HG02759 (cell line): ENCODE results near the gene HP1BP3.
"Not testable (repeated sequence)": the region's sequence is repeated elsewhere in the genome, so short reads cannot be mapped to it uniquely, and the experiment has no call there.

Source experiments
- ATAC-seq: cut with Tn5 transposase; IDR thresholded peaks from one replicate; pipeline ENCODE4 v1.9.1; 2021; ENCODE audit warnings: mild to moderate bottlenecking, moderate library complexity; ENCODE audit not compliant: unreplicated experiment

The HP1BP3 gene

GRCh38 chr1:20787029-20787839 lies at the start of gene HP1BP3:
Gene HP1BP3, minus strand, starts transcription at chr1:20787307. Its CDS starts 6,867 bp downstream, at chr1:20780440.
- ATAC-seq: peak; percentile 60

- ATAC-seq: no peak
These were observed 49.1 kb upstream of the HP1BP3 start for GRCh38 chr1:20836230-20836629.

- no peak for ATAC-seq
These were observed 47.7 kb upstream of the HP1BP3 start for GRCh38 chr1:20834780-20835179.

- ATAC-seq: no peak
These were observed 47.1 kb upstream of the HP1BP3 start for GRCh38 chr1:20834192-20834591.

GRCh38 chr1:20830378-20830777 lies 43.3 kb upstream of the HP1BP3 start:
- ATAC-seq: no peak

- no peak for ATAC-seq
These were observed 42.8 kb upstream of the HP1BP3 start for GRCh38 chr1:20829946-20830345.

GRCh38 chr1:20829531-20829930 lies 42.4 kb upstream of the HP1BP3 start:
- no peak for ATAC-seq

GRCh38 chr1:20823845-20824244 lies 36.7 kb upstream of the HP1BP3 start:
- ATAC-seq: no peak

GRCh38 chr1:20821466-20821865 lies 34.4 kb upstream of the HP1BP3 start:
- no peak for ATAC-seq

GRCh38 chr1:20819818-20820217 lies 32.7 kb upstream of the HP1BP3 start:
- ATAC-seq: no peak

- no peak for ATAC-seq
These were observed 27.4 kb upstream of the HP1BP3 start for GRCh38 chr1:20814534-20814871.

- no peak for ATAC-seq
These were observed 24.8 kb upstream of the HP1BP3 start for GRCh38 chr1:20811916-20812315.

- no peak for ATAC-seq
These were observed 6.1 kb upstream of the HP1BP3 start for GRCh38 chr1:20793236-20793635.

- ATAC-seq: no peak
These were observed 5.1 kb upstream of the HP1BP3 start for GRCh38 chr1:20792196-20792595.

- ATAC-seq: no peak
These were observed 3.7 kb upstream of the HP1BP3 start for GRCh38 chr1:20790785-20791184.

GRCh38 chr1:20789598-20789997 lies 2.5 kb upstream of the HP1BP3 start:
- not testable (repeated sequence) for ATAC-seq

- ATAC-seq: no peak
These were observed 1.0 kb upstream of the HP1BP3 start for GRCh38 chr1:20787840-20788795.

- peak; percentile 74 for ATAC-seq
These were observed 666 bp downstream of the HP1BP3 start for GRCh38 chr1:20786253-20787028.

GRCh38 chr1:20785907-20786252 lies 1.2 kb downstream of the HP1BP3 start:
- ATAC-seq: no peak

GRCh38 chr1:20775700-20776099 lies 11.4 kb downstream of the HP1BP3 start:
- ATAC-seq: no peak

- ATAC-seq: no peak
These were observed 15.3 kb downstream of the HP1BP3 start for GRCh38 chr1:20771780-20772179.
